DOHH2 (cell line): ENCODE data around the gene CDK5RAP2.

Experiments used
- H3F3A ChIP-seq: fragments of 200-600 bp; sonication (generic), shearing (Covaris generic); 2 replicates; pipeline ENCODE4 v1.6.0; 2016; ENCODE audit warnings: antibody characterized with exemption, mild to moderate bottlenecking; ENCODE audit not compliant: control insufficient read depth, insufficient read depth
- H3K27ac ChIP-seq: fragments of 200-600 bp; sonication (generic); 2 replicates; pipeline ENCODE4 v1.5.1; 2014; ENCODE audit warnings: low read depth, mild to moderate bottlenecking, low read length, moderate library complexity
- H3K27me3 ChIP-seq: fragments of 200-600 bp; sonication (generic); 2 replicates; pipeline ENCODE4 v1.6.1; 2014; ENCODE audit warnings: mild to moderate bottlenecking, low read length, mixed read lengths; ENCODE audit not compliant: control insufficient read depth
- H3K36me3 ChIP-seq: fragments of 200-600 bp; sonication (generic); 2 replicates; pipeline ENCODE4 v1.6.1; 2014; ENCODE audit warnings: mild to moderate bottlenecking, low read length, moderate library complexity, mixed read lengths; ENCODE audit not compliant: control insufficient read depth
- H3K4me1 ChIP-seq: fragments of 200-600 bp; sonication (generic); 2 replicates; pipeline ENCODE4 v1.6.1; 2014; ENCODE audit warnings: mild to moderate bottlenecking, low read length, mixed read lengths; ENCODE audit not compliant: control insufficient read depth
- H3K4me2 ChIP-seq: fragments of 200-600 bp; sonication (generic); 2 replicates; pipeline ENCODE4 v1.6.0; 2014; ENCODE audit warnings: mild to moderate bottlenecking, low read length, moderate library complexity
- H3K4me3 ChIP-seq: fragments of 200-600 bp; sonication (generic); 2 replicates; pipeline ENCODE4 v1.5.1; 2014; ENCODE audit warnings: mild to moderate bottlenecking, low read length, mixed read lengths
- H3K79me2 ChIP-seq: fragments of 200-600 bp; sonication (generic); 2 replicates; pipeline ENCODE4 v1.6.1; 2014; ENCODE audit warnings: mild to moderate bottlenecking, low read length, mixed read lengths; ENCODE audit not compliant: control insufficient read depth
- H3K9me2 ChIP-seq: fragments of 200-600 bp; sonication (generic); replicated peaks from 2 replicates; pipeline ENCODE4 v1.6.1; 2014; ENCODE audit warnings: mild to moderate bottlenecking, low read length, mixed read lengths; ENCODE audit not compliant: control insufficient read depth
- H3K9me3 ChIP-seq: fragments of 200-600 bp; sonication (generic); 2 replicates; pipeline ENCODE4 v1.6.1; 2014; ENCODE audit warnings: antibody characterized with exemption, low read length, mixed read lengths; ENCODE audit not compliant: control insufficient read depth, insufficient read depth
- H4K20me1 ChIP-seq: fragments of 200-600 bp; sonication (generic); 2 replicates; pipeline ENCODE4 v1.6.0; 2014; ENCODE audit warnings: low read depth, mild to moderate bottlenecking, antibody characterized with exemption, low read length, moderate library complexity; ENCODE audit not compliant: control insufficient read depth, insufficient read depth
- CTCF ChIP-seq: fragments of 200-600 bp; sonication (generic); IDR thresholded peaks from one replicate; pipeline ENCODE4 v1.5.1; 2014; ENCODE audit warnings: antibody characterized with exemption, mild to moderate bottlenecking, low read depth, low read length; ENCODE audit not compliant: poor library complexity, severe bottlenecking
- EZH2phosphoT487 ChIP-seq: fragments of 200-600 bp; sonication (generic); IDR thresholded peaks from 2 replicates; pipeline ENCODE4 v1.6.1; 2017; ENCODE audit warnings: borderline replicate concordance, mild to moderate bottlenecking, antibody characterized with exemption, low read length, moderate library complexity, mixed read lengths

Gene CDK5RAP2

GRCh38 chr9:120619751-120620655 is 40.0 kb upstream of the CDK5RAP2 start:
- Histone ChIP-seq H3K27ac (no peak overlapping the region), H3K79me2 (no peaks in the 10 kb centered on the region), H3F3A (no peaks in the 10 kb centered on the region), H3K4me1 (no peaks in the 10 kb centered on the region), H3K9me3 (no peaks in the 10 kb centered on the region), H3K4me2 (no peak overlapping the region), H3K9me2 (no peaks in the 10 kb centered on the region), H4K20me1 (no peaks in the 10 kb centered on the region), H3K36me3 (no peaks in the 10 kb centered on the region), H3K4me3 (no peak overlapping the region), H3K27me3 (no peaks in the 10 kb centered on the region)
- TF ChIP-seq EZH2phosphoT487 = no peak
- TF ChIP-seq CTCF = peak; percentile 87

- Histone ChIP-seq H3K27ac (no peak overlapping the region), H3K9me2 (no peaks in the 10 kb centered on the region), H3K27me3 (no peaks in the 10 kb centered on the region), H3K4me2 (no peak overlapping the region), H3K36me3 (no peaks in the 10 kb centered on the region), H3F3A (no peaks in the 10 kb centered on the region), H3K4me1 (no peaks in the 10 kb centered on the region), H3K79me2 (no peaks in the 10 kb centered on the region), H4K20me1 (no peaks in the 10 kb centered on the region), H3K4me3 (no peak overlapping the region), H3K9me3 (no peaks in the 10 kb centered on the region)
- TF ChIP-seq CTCF = no peak
- no peak for TF ChIP-seq EZH2phosphoT487
Measured at GRCh38 chr9:120616966-120617935, 37.3 kb upstream of the CDK5RAP2 start.

DNA sequence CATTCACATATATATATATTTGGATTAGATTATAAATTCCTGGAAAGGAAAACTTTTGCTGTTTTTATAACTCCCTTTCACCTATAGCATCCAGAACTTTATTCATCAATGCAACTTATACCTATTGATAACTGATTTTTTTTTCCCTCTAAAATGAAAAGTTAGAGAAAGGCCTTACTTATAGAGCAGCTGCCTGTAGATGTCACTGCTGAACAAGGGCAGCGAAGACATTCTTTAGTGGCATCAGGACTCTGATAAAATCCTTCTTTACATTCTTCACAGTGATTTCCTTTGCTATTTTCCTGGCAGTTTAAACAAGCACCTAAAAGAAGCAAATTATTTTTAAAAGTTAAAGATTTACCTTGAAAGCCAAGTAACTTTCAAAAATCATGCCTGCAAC is 32.3 kb upstream of the CDK5RAP2 start:
- H3K9me2 ChIP-seq = no peaks in the 10 kb centered on the region
- no peaks in the 10 kb centered on the region for H3F3A ChIP-seq
- H3K36me3 ChIP-seq = no peaks in the 10 kb centered on the region
- H3K4me1 ChIP-seq = no peaks in the 10 kb centered on the region
- no peak overlapping the region for H3K4me3 ChIP-seq
- H3K27ac ChIP-seq = no peak overlapping the region
- TF ChIP-seq EZH2phosphoT487 (no peak), CTCF (peak; percentile 36)
- no peaks in the 10 kb centered on the region for H3K9me3 ChIP-seq
- H4K20me1 ChIP-seq = no peaks in the 10 kb centered on the region
- H3K4me2 ChIP-seq = no peak overlapping the region
- no peaks in the 10 kb centered on the region for H3K27me3 ChIP-seq
- no peaks in the 10 kb centered on the region for H3K79me2 ChIP-seq
